Naive thymus-derived CD8-positive, alpha-beta T cell (primary cell): ENCODE results near the gene RNFT2. TPM values are rescaled to one million over a fixed set of nuclear protein-coding genes. Genes with fewer than 3 reads are reported as not detected.
"Not testable (repeated sequence)": the region's sequence is repeated elsewhere in the genome, so short reads cannot be mapped to it uniquely, and the experiment has no call there.

ENCODE experiments used
- ATAC-seq, 2 donors: fragments of 150-1000 bp; cut with Tn5 transposase in 1 of 2; sonication (Bioruptor Pico), chemical (Tn5 transposase) in 1 of 2; 1 replicate in 1 of 2; 2 replicates in 1 of 2; pipeline ENCODE4 v1.10.0; 2021; ENCODE audit warnings: mild to moderate bottlenecking in 2 of 2, moderate library complexity in 2 of 2
- POLR2A ChIA-PET: fragments of 350-600 bp; sonication (Branson Sonifier 250); formaldehyde crosslinking; loops from one replicate; lab custom pipeline; 2021; ENCODE audit warnings: antibody characterized with exemption; lab: Charles Lee
- DNase-seq, 10 donors: peaks; one replicate each; pipeline versions ENCODE4 v3.0.0 to v3.0.0-alpha.2; 2020 to 2022
- H3K27ac Mint-ChIP-seq, 10 donors: one replicate each; pipeline ENCODE4 v1.8.0; 2020 to 2022; ENCODE audit warnings: mild to moderate bottlenecking in 10 of 10, mixed read lengths in 10 of 10, moderate library complexity in 4 of 10, inconsistent platforms in 1 of 10
- H3K27me3 Mint-ChIP-seq, 5 donors: one replicate each; pipeline ENCODE4 v1.8.0; 2021 to 2022; ENCODE audit warnings: mixed read lengths in 5 of 5
- H3K36me3 Mint-ChIP-seq, 3 donors: one replicate each; pipeline ENCODE4 v1.8.0; 2020 to 2022; ENCODE audit warnings: mixed read lengths in 3 of 3, mild to moderate bottlenecking in 2 of 3, inconsistent platforms in 1 of 3
- H3K4me1 Mint-ChIP-seq, 4 donors: one replicate each; pipeline ENCODE4 v1.8.0; 2021 to 2022; ENCODE audit warnings: mixed read lengths in 4 of 4
- H3K4me3 Mint-ChIP-seq, 10 donors: one replicate each; pipeline ENCODE4 v1.8.0; 2020 to 2022; ENCODE audit warnings: mild to moderate bottlenecking in 10 of 10, mixed read lengths in 10 of 10, moderate library complexity in 6 of 10, inconsistent platforms in 1 of 10
- H3K9me3 Mint-ChIP-seq, 9 donors: one replicate each; pipeline ENCODE4 v1.8.0; 2020 to 2022; ENCODE audit warnings: mixed read lengths in 9 of 9, mild to moderate bottlenecking in 3 of 9, inconsistent platforms in 1 of 9, moderate library complexity in 1 of 9
- polyA plus RNA-seq, 3 donors: library from polyadenylated mRNA; unstranded; fragments of 300-500 nt; fragmentation: Illumina TruSeq; gene quantifications; one replicate each; pipeline ENCODE4 v1.2.3, GENCODE V29; 2021
- total RNA-seq, 8 experiments: library from RNA in 2 of 8; stranded (reverse) in 2 of 8; gene quantifications; one replicate each; pipeline ENCODE4 v1.2.3 and lab custom pipeline; 2021 to 2026

Gene RNFT2
- total and polyA plus RNA-seq, 5 experiments from 2014 or later, result 1.9 to 7.2 (median 2.4) TPM

DNA sequence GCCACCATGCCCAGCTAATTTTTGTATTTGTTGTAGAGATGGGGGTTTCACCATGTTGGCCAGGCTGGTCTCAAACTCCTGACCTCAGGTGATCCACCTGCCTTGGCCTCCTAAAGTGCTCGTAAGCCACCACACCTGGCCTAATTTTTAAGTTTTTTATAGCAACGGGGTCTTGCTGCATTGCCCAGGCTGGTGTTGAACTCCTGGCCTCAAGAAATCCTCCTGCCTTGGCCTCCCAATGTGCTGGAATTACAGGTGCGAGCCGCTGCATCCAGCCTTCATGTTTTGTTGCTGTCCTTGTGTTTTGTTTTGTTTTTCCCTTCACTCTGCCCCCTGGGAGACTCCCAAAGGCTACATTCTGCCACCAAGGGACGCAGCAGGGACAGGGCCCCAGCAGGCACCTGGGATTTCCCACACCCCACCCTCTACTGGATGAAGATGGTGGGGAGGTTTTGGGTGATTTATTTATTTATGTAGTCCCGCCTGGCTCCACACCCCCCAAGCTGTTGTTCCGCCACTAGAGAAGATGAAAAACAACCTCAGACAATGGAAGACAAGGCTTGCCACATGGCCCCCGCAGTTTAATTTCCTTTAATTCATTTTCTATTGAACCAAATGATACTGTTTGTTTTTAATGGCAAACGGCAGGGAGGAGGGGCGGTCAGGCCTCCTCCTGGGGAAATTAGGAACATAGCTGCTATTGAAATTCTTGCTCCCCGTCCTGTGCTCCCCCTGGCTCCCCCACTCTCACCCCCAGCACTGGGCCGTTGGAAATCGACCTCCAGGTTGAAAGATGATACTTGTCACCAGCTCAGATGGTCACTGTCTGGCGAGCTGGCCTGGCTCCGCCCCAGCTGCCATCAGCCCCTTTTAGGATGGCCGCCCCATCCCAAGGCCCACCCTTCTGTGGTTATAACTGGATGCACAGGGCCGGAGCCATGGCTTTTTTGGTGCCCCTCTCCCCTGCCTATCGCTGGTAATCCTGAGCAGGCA, 70.3 kb downstream of the RNFT2 start:
- Mint-ChIP-seq H3K27ac (no peak overlapping the region), H3K36me3 (peaks cover 0 to 2% (median 0%) of the 10 kb centered on the region in 3 donors), H3K27me3 (no peaks in the 10 kb centered on the region), H3K4me1 (peaks cover 0 to 24% (median 1%) of the 10 kb centered on the region in 4 donors), H3K9me3 (no peaks in the 10 kb centered on the region), H3K4me3 (no peak overlapping the region)
- ATAC-seq (no peak), DNase-seq (no peak)
- POLR2A ChIA-PET, result no interaction called here

- Mint-ChIP-seq H3K4me3 (no peak overlapping the region), H3K36me3 (peaks cover 0 to 2% (median 0%) of the 10 kb centered on the region in 3 donors), H3K27me3 (no peaks in the 10 kb centered on the region), H3K9me3 (no peaks in the 10 kb centered on the region), H3K27ac (peak overlapping the region in 1 of 10 donors; percentile 63), H3K4me1 (peaks cover 0 to 30% (median under 1%) of the 10 kb centered on the region in 4 donors)
- POLR2A ChIA-PET, result no interaction called here
- ATAC-seq (no peak), DNase-seq (no peak)
Observed at GRCh38 chr12:116812238-116812637, 74.1 kb downstream of the RNFT2 start.

- no peaks in the 10 kb centered on the region for H3K9me3 Mint-ChIP-seq
- DNase-seq (no peak), ATAC-seq (no peak)
Observed at GRCh38 chr12:116813271-116814041, 75.3 kb downstream of the RNFT2 start.

GRCh38 chr12:116814766-116815165, 76.7 kb downstream of the RNFT2 start:
- H3K36me3 Mint-ChIP-seq, H3K27me3 Mint-ChIP-seq, ATAC-seq, H3K4me3 Mint-ChIP-seq, POLR2A ChIA-PET, DNase-seq, H3K9me3 Mint-ChIP-seq: not testable (repeated sequence)
- peaks cover 7 to 47% (median 18%) of the 10 kb centered on the region in 4 donors for H3K4me1 Mint-ChIP-seq
- H3K27ac Mint-ChIP-seq, result peak overlapping the region in 1 of 10 donors; percentile 51

More at GRCh38 chr12:116813271-116814041, 75.3 kb downstream of the RNFT2 start:
- Mint-ChIP-seq H3K36me3 (no peaks in the 10 kb centered on the region), H3K4me3 (no peak overlapping the region), H3K27ac (peak overlapping the region in 1 of 10 donors; percentile 51), H3K27me3 (no peaks in the 10 kb centered on the region), H3K4me1 (peaks cover 0 to 39% (median 11%) of the 10 kb centered on the region in 4 donors)
- POLR2A ChIA-PET, result no interaction called here

- Mint-ChIP-seq H3K27ac (peak overlapping the region; percentile 93 to 99 (median 97)), H3K4me3 (peak overlapping the region; percentile 79 to 97 (median 94)), H3K36me3 (no peaks in the 10 kb centered on the region), H3K27me3 (peaks cover 0 to 3% (median 0%) of the 10 kb centered on the region in 5 donors), H3K9me3 (no peaks in the 10 kb centered on the region), H3K4me1 (peaks cover 9 to 49% (median 27%) of the 10 kb centered on the region in 4 donors)
- DNase-seq, result peak in 9 of 10 donors; percentile 13 to 73 (median 26)
- ATAC-seq, result peak; percentile 32 to 38
- POLR2A ChIA-PET, result interaction anchor here (1.0 kb wide), 1 partner anchor 35 kb away, joined by 3 read pairs; no protein-coding TSS in a partner anchor
Observed at GRCh38 chr12:116818341-116818856, 80.3 kb downstream of the RNFT2 start.

- peaks cover 0 to 3% (median 0%) of the 10 kb centered on the region in 5 donors for H3K27me3 Mint-ChIP-seq
- H3K27ac Mint-ChIP-seq, result peak overlapping the region; percentile 93 to 99 (median 97)
- peak; percentile 86 to 96 (median 92) for DNase-seq
- peak overlapping the region; percentile 79 to 97 (median 94) for H3K4me3 Mint-ChIP-seq
- ATAC-seq, result peak; percentile 86 to 90
- peaks cover 0 to 2% (median 0%) of the 10 kb centered on the region in 3 donors for H3K36me3 Mint-ChIP-seq
- H3K9me3 Mint-ChIP-seq, result no peaks in the 10 kb centered on the region
- POLR2A ChIA-PET, result interaction anchor here (0.8 to 1.0 kb wide), 2 partner anchors 36 to 81 kb away, joined by 3 read pairs; partner anchors contain the start of genes RNFT2 and SPRING1
- peaks cover 9 to 41% (median 27%) of the 10 kb centered on the region in 4 donors for H3K4me1 Mint-ChIP-seq
Observed at GRCh38 chr12:116818948-116819832, 81.1 kb downstream of the RNFT2 start.

- peaks cover 0 to 3% (median 0%) of the 10 kb centered on the region in 5 donors for H3K27me3 Mint-ChIP-seq
- ATAC-seq, result no peak
Observed at GRCh38 chr12:116820064-116820656, 82.0 kb downstream of the RNFT2 start.

GRCh38 chr12:116821291-116821690, 83.2 kb downstream of the RNFT2 start:
- H3K9me3 Mint-ChIP-seq, result peaks cover 0 to 3% (median 0%) of the 10 kb centered on the region in 9 donors
- H3K4me1 Mint-ChIP-seq, result peaks cover 9 to 30% (median 27%) of the 10 kb centered on the region in 4 donors
- ATAC-seq, result no peak
- peak overlapping the region in 4 of 10 donors; percentile 56 to 99 (median 89) for H3K27ac Mint-ChIP-seq
- peaks cover 0 to 12% (median 3%) of the 10 kb centered on the region in 3 donors for H3K36me3 Mint-ChIP-seq
- peak overlapping the region in 2 of 10 donors; percentile 43 to 93 for H3K4me3 Mint-ChIP-seq
- H3K27me3 Mint-ChIP-seq, result peaks cover 0 to 3% (median 0%) of the 10 kb centered on the region in 5 donors
- no peak for DNase-seq
- POLR2A ChIA-PET, result no interaction called here

More at GRCh38 chr12:116820064-116820656, 82.0 kb downstream of the RNFT2 start:
- peaks cover 0 to 7% (median 0%) of the 10 kb centered on the region in 3 donors for H3K36me3 Mint-ChIP-seq
- H3K4me3 Mint-ChIP-seq, result peak overlapping the region; percentile 42 to 93 (median 64)
- H3K4me1 Mint-ChIP-seq, result peaks cover 9 to 36% (median 27%) of the 10 kb centered on the region in 4 donors
- POLR2A ChIA-PET, result no interaction called here
- no peak for DNase-seq
- peaks cover 0 to 2% (median 0%) of the 10 kb centered on the region in 9 donors for H3K9me3 Mint-ChIP-seq
- H3K27ac Mint-ChIP-seq, result peak overlapping the region in 9 of 10 donors; percentile 25 to 99 (median 82)

- H3K9me3 Mint-ChIP-seq, result peaks cover 0 to 3% (median 0%) of the 10 kb centered on the region in 9 donors
- no peaks in the 10 kb centered on the region for H3K4me1 Mint-ChIP-seq
- ATAC-seq (no peak), DNase-seq (no peak)
- POLR2A ChIA-PET, result no interaction called here
- no peak overlapping the region for H3K4me3 Mint-ChIP-seq
- H3K27me3 Mint-ChIP-seq, result peaks cover 0 to under 1% (median 0%) of the 10 kb centered on the region in 5 donors
- peak overlapping the region in 1 of 10 donors; percentile 62 for H3K27ac Mint-ChIP-seq
- peaks cover 0 to 21% (median 3%) of the 10 kb centered on the region in 3 donors for H3K36me3 Mint-ChIP-seq
Observed at GRCh38 chr12:116827432-116827831, 89.3 kb downstream of the RNFT2 start.

DNA sequence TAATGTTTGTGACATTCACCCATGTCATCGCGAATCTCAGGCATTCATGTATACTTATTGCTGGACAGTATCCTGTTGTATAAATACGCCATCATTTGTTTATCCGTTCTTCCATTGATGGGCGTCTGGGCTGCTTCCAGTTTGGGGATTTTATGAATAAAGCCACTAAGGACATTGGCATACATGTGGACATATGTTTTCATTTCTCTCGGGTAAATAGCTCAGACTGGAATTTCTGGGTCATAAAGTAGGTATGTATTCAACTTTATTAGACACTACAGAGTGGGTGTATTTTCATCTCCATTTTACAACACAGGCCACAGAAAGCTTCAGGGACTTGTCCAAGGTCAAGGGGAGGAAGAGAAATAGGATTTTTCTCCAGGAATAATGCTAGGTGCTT, 94.2 kb downstream of the RNFT2 start:
- no peak overlapping the region for H3K27ac Mint-ChIP-seq
- peaks cover 10 to 25% (median 21%) of the 10 kb centered on the region in 3 donors for H3K36me3 Mint-ChIP-seq
- POLR2A ChIA-PET, result no interaction called here

DNA sequence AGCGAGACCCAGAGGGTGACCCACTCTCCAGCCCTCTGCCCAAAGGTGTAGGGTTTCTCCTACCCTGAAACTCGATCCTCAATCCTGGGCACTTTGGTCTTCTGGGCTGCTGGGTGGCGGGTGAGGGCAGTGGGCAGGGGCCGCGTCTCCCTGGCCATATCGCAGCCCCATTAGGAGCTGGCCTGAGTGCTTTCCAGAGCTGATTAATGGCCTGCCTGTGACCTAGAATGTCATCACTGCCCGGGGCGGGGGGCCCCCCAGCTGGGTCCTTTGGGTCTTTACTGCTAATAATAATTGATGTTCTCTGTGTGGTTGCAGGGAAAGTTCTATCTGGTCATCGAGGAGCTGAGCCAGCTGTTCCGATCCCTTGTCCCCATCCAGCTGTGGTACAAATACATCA, 95.4 kb downstream of the RNFT2 start:
- no peaks in the 10 kb centered on the region for H3K27me3 Mint-ChIP-seq
- no peaks in the 10 kb centered on the region for H3K4me1 Mint-ChIP-seq
- peaks cover 11 to 22% (median 21%) of the 10 kb centered on the region in 3 donors for H3K36me3 Mint-ChIP-seq
- no peak for DNase-seq
- H3K4me3 Mint-ChIP-seq, result no peak overlapping the region
- no peak for ATAC-seq
- POLR2A ChIA-PET, result no interaction called here
- no peak overlapping the region for H3K27ac Mint-ChIP-seq
- peaks cover 0 to 6% (median 0%) of the 10 kb centered on the region in 9 donors for H3K9me3 Mint-ChIP-seq

More for the DNA sequence above, 94.2 kb downstream of the RNFT2 start:
- no peak overlapping the region for H3K4me3 Mint-ChIP-seq
- H3K27me3 Mint-ChIP-seq, result no peaks in the 10 kb centered on the region
- peaks cover 0 to 4% (median 0%) of the 10 kb centered on the region in 9 donors for H3K9me3 Mint-ChIP-seq
- no peaks in the 10 kb centered on the region for H3K4me1 Mint-ChIP-seq
- ATAC-seq, result no peak
- DNase-seq, result no peak
